WTC11 (cell line): Measurements from ENCODE around the gene HIPK2.

ENCODE experiments used
- ATF2 ChIP-seq: sonication (generic); formaldehyde crosslinking; IDR thresholded peaks from 2 replicates; pipeline ENCODE4 v1.8.1; 2022; ENCODE audit warnings: low read depth, missing genetic modification reagents, borderline replicate concordance
- CTCF ChIP-seq: fragments of 200-600 bp; IDR thresholded peaks from 2 replicates; pipeline ENCODE4 v1.8.0; 2022; ENCODE audit warnings: antibody characterized with exemption
- KAT7 ChIP-seq: sonication (generic); formaldehyde crosslinking; IDR thresholded peaks from 2 replicates; pipeline ENCODE4 v1.8.1; 2023; ENCODE audit warnings: missing genetic modification reagents, mild to moderate bottlenecking, borderline replicate concordance
- NR3C1 ChIP-seq: sonication (generic); formaldehyde crosslinking; conservative IDR thresholded peaks from 2 replicates; pipeline ENCODE4 v1.8.1; 2023; ENCODE audit warnings: low read depth, mild to moderate bottlenecking, missing genetic modification reagents
- PREB ChIP-seq: sonication (generic); formaldehyde crosslinking; IDR thresholded peaks from 2 replicates; pipeline ENCODE4 v1.8.1; 2022; ENCODE audit warnings: mild to moderate bottlenecking, missing genetic modification reagents, moderate library complexity, borderline replicate concordance
- SMAD3 ChIP-seq: sonication (generic); formaldehyde crosslinking; IDR thresholded peaks from 2 replicates; pipeline ENCODE4 v1.8.0; 2022; ENCODE audit warnings: missing genetic modification reagents, mild to moderate bottlenecking, borderline replicate concordance
- TEAD1 ChIP-seq: sonication (generic); formaldehyde crosslinking; IDR thresholded peaks from 2 replicates; pipeline ENCODE4 v1.8.0; 2022; ENCODE audit warnings: mild to moderate bottlenecking, missing genetic modification reagents
- USF1 ChIP-seq: sonication (generic); formaldehyde crosslinking; IDR thresholded peaks from 2 replicates; pipeline ENCODE4 v1.8.0; 2022; ENCODE audit warnings: mild to moderate bottlenecking, missing genetic modification reagents

- TF ChIP-seq KAT7 (CRISPR knock-in tag) (no peak), USF1 (CRISPR knock-in tag) (no peak), CTCF (no peak), TEAD1 (CRISPR knock-in tag) (no peak), SMAD3 (CRISPR knock-in tag) (no peak), NR3C1 (CRISPR knock-in tag) (no peak), ATF2 (CRISPR knock-in tag) (no peak), PREB (no peak)
Observed at GRCh38 chr7:139693651-139694388, 84.0 kb downstream of the HIPK2 start.
